GM12875 (cell line): ENCODE data around the gene ADAM17.
"Not testable (repeated sequence)": the region's sequence is repeated elsewhere in the genome, so short reads cannot be mapped to it uniquely, and the experiment has no call there.

Experiments
- H3K4me3 ChIP-seq: one replicate; pipeline ENCODE4 v1.5.1; 2011; ENCODE audit warnings: low read depth, low read length, control low read depth
- TF ChIP-seq, protein P1 (sequence below): IDR thresholded peaks from 2 replicates; pipeline ENCODE4 v1.5.1; 2011; ENCODE audit warnings: low read depth, mild to moderate bottlenecking, control low read depth, inconsistent platforms, low read length, moderate library complexity, borderline replicate concordance; ENCODE audit not compliant: insufficient read depth

The ADAM17 gene

DNA sequence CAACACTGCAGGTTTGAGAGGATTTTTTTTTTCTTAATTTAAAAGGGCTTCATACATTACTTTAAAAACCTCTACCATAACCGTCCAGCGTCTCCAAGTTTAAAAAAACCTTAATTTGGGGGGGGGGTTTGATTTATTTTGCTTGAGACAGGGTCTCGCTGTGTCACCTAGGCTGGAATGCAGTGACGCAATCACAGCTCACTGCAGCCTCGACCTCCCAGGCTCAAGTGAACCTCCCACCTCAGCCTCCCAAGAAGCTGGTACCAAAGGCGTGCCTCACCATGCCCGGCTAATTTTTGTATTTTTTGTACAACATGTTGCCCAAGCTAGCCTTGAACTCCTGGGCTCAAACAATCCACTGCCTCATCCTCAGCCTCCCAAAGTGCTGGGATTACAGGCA lies 36.9 kb downstream of the ADAM17 start:
- no peak overlapping the region for H3K4me3 ChIP-seq
- TF ChIP-seq, protein P1, sequence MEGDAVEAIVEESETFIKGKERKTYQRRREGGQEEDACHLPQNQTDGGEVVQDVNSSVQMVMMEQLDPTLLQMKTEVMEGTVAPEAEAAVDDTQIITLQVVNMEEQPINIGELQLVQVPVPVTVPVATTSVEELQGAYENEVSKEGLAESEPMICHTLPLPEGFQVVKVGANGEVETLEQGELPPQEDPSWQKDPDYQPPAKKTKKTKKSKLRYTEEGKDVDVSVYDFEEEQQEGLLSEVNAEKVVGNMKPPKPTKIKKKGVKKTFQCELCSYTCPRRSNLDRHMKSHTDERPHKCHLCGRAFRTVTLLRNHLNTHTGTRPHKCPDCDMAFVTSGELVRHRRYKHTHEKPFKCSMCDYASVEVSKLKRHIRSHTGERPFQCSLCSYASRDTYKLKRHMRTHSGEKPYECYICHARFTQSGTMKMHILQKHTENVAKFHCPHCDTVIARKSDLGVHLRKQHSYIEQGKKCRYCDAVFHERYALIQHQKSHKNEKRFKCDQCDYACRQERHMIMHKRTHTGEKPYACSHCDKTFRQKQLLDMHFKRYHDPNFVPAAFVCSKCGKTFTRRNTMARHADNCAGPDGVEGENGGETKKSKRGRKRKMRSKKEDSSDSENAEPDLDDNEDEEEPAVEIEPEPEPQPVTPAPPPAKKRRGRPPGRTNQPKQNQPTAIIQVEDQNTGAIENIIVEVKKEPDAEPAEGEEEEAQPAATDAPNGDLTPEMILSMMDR = no peak

GRCh38 chr2:9518163-9518562 lies 37.5 kb downstream of the ADAM17 start:
- TF ChIP-seq, protein P1 = no peak
- H3K4me3 ChIP-seq = no peak overlapping the region

DNA sequence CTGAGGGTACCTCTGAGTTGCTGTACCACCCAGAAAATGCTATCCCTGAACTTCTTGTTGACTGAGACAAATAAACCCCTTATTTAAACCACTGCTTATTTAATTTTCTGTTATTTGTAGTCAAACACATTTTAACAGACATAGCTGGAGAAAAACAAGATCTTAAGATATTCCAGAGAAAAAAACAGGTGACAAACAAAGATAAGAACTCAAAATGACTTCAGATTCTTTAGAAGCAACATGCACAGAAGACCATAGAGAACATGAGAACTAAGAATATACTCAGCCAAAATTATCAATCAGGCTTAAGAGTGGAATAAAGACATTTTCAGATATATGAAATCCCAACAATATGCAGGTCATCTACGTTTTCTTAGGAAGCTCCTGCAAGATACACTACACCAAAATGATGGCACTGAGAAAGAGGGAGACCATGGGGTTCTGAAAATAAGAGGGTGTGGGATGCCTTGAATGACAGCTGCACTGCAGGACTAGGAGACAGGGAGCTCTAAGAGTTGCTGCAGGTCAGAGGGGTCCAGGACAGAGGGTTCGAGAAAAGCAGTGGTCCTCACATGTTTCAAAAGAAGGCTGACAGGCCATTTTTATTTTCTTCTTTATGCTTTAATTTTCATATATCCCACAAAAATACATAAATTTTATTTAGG lies 38.4 kb downstream of the ADAM17 start:
- TF ChIP-seq, protein P1 = no peak
- H3K4me3 ChIP-seq = no peak overlapping the region

GRCh38 chr2:9513946-9514345 lies 41.7 kb downstream of the ADAM17 start:
- H3K4me3 ChIP-seq = not testable (repeated sequence)

- H3K4me3 ChIP-seq = no peak overlapping the region
- TF ChIP-seq, protein P1 = no peak
These were observed 46.7 kb downstream of the ADAM17 start for GRCh38 chr2:9508931-9509330.

DNA sequence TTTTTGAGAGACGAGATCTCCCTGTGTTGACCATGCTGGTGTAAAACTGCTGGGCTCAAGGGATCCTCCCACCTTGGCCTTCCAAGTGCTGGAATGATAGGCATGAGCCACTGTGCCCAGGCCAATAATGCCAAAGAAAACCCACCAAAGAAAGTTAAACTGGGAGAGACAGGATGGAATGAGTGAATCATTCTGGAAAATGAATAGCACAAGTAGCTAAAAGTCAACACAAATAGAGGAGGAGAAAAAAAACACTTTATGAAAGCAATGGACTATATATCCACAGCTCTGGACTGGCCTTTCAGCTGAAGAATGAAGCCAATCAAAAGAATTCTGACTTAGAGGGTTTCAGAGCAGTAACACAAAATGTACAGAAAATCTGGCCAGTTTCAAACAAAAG lies 57.4 kb downstream of the ADAM17 start:
- TF ChIP-seq, protein P1 = no peak
- H3K4me3 ChIP-seq = no peak overlapping the region

GRCh38 chr2:9497017-9497416 lies 58.6 kb downstream of the ADAM17 start:
- H3K4me3 ChIP-seq = no peak overlapping the region
- TF ChIP-seq, protein P1 = no peak
